ENCODE measurements around the gene MICA. TPM values are rescaled to one million over a fixed set of nuclear protein-coding genes. Genes with fewer than 3 reads are reported as not detected.
"Not testable (repeated sequence)": the region's sequence is repeated elsewhere in the genome, so short reads cannot be mapped to it uniquely, and the experiment has no call there.

Gene MICA
- total RNA-seq, 2 experiments from 2014 or later, result 9.9 to 15.3 TPM

GRCh38 chr6:31405996-31406395 is 2.6 kb downstream of the MICA start:
- H3K4me2 ChIP-seq (ENCODE audit: low read length), result no peak overlapping the region
- peaks cover 77% of the 10 kb centered on the region for H3K79me2 ChIP-seq (ENCODE audit: insufficient read depth, low read depth, low read length)
- ChIA-PET POLR2A (no interaction called here), CTCF (ENCODE audit: unreplicated experiment) (no interaction called here)
- H2AFZ ChIP-seq (ENCODE audit: low read length), result no peak overlapping the region
- peaks cover 16% of the 10 kb centered on the region for H3K36me3 ChIP-seq (ENCODE audit: insufficient read depth, low read length)
- TF ChIP-seq CTCF (conservative IDR thresholded peaks at IDR 0.05; ENCODE audit: low read length) (no peak), EZH2phosphoT487 (IDR thresholded peaks at IDR 0.05; ENCODE audit: borderline replicate concordance, low read depth, low read length) (no peak)
- H3K9me2 ChIP-seq (ENCODE audit: insufficient read depth, low read length), result no peaks in the 10 kb centered on the region
- no TSS peak for BruUV-seq (replicated peaks)
- H3K4me3 ChIP-seq (ENCODE audit: low read depth, low read length, poor library complexity, severe bottlenecking), result no peak overlapping the region
- intact Hi-C loops (cut with micrococcal nuclease; ENCODE audit: unreplicated experiment), result loop anchor here (10.0 kb wide), 1 partner anchor 179 kb away; the partner anchor contains the start of genes LST1 and LTB
- peaks cover 25% of the 10 kb centered on the region for H3K4me1 ChIP-seq (ENCODE audit: insufficient read depth, low read length, poor library complexity, severe bottlenecking)
- peaks cover 15% of the 10 kb centered on the region; the same call in 1 of the 2 replicates for H4K20me1 ChIP-seq (ENCODE audit: insufficient read depth, low read length)
- no peaks in the 10 kb centered on the region for H3K9me3 ChIP-seq (ENCODE audit: low read length)
- no peak for DNase-seq (ENCODE audit: low spot score)
- H3K27ac ChIP-seq (ENCODE audit: low read depth, low read length, poor library complexity, severe bottlenecking), result no peak overlapping the region

DNA sequence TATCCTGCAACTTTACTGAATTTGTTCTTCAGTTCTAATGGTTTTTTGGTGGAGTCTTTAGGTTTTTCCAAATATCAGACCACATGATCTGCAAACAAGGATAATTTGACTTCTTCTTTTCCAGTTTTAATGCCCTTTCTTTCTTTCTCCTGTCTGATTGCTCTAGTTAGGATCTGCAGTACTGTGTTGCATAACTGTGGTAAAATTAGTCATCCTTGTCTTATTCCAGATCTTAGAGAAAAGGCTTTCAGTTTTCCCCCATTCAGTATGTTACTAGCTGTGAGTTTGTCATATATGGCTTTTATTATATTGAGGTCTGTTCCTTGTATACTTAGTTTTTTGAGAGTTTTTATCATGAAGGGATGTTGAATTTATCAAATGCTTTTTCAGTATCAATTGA is 4.3 kb downstream of the MICA start:
- H3K79me2 ChIP-seq (ENCODE audit: insufficient read depth, low read depth, low read length), result peaks cover 60% of the 10 kb centered on the region
- H3K9me3 ChIP-seq (ENCODE audit: low read length), result no peaks in the 10 kb centered on the region
- H3K4me1 ChIP-seq (ENCODE audit: insufficient read depth, low read length, poor library complexity, severe bottlenecking), result peaks cover 8% of the 10 kb centered on the region
- no peak overlapping the region for H3K4me3 ChIP-seq (ENCODE audit: low read depth, low read length, poor library complexity, severe bottlenecking)
- peaks cover 9% of the 10 kb centered on the region; the same call in 1 of the 2 replicates for H4K20me1 ChIP-seq (ENCODE audit: insufficient read depth, low read length)
- ChIA-PET POLR2A (no interaction called here), CTCF (ENCODE audit: unreplicated experiment) (no interaction called here)
- peaks cover 33% of the 10 kb centered on the region for H3K36me3 ChIP-seq (ENCODE audit: insufficient read depth, low read length)
- no peak for TF ChIP-seq CTCF (conservative IDR thresholded peaks at IDR 0.05; ENCODE audit: low read length)
- no peak for TF ChIP-seq EZH2phosphoT487 (IDR thresholded peaks at IDR 0.05; ENCODE audit: borderline replicate concordance, low read depth, low read length)
- intact Hi-C loops (cut with micrococcal nuclease; ENCODE audit: unreplicated experiment), result loop anchor here (10.0 kb wide), 1 partner anchor 177 kb away; the partner anchor contains the start of genes LST1 and LTB
- no peak overlapping the region for H3K4me2 ChIP-seq (ENCODE audit: low read length)
- H2AFZ ChIP-seq (ENCODE audit: low read length), result no peak overlapping the region
- DNase-seq (ENCODE audit: low spot score), result no peak
- no peaks in the 10 kb centered on the region for H3K9me2 ChIP-seq (ENCODE audit: insufficient read depth, low read length)
- no peak overlapping the region for H3K27ac ChIP-seq (ENCODE audit: low read depth, low read length, poor library complexity, severe bottlenecking)
- no TSS peak for BruUV-seq (replicated peaks)

- no TSS peak for BruUV-seq (replicated peaks)
- peaks cover 23% of the 10 kb centered on the region for H3K79me2 ChIP-seq (ENCODE audit: insufficient read depth, low read depth, low read length)
- no peak overlapping the region for H3K4me3 ChIP-seq (ENCODE audit: low read depth, low read length, poor library complexity, severe bottlenecking)
- H3K36me3 ChIP-seq (ENCODE audit: insufficient read depth, low read length), result peaks cover 59% of the 10 kb centered on the region
- H3K27ac ChIP-seq (ENCODE audit: low read depth, low read length, poor library complexity, severe bottlenecking), result no peak overlapping the region
- no peaks in the 10 kb centered on the region for H4K20me1 ChIP-seq (ENCODE audit: insufficient read depth, low read length)
- no peak overlapping the region for H3K4me2 ChIP-seq (ENCODE audit: low read length)
- TF ChIP-seq EZH2phosphoT487 (IDR thresholded peaks at IDR 0.05; ENCODE audit: borderline replicate concordance, low read depth, low read length) (no peak), CTCF (conservative IDR thresholded peaks at IDR 0.05; ENCODE audit: low read length) (no peak)
- no peak overlapping the region for H2AFZ ChIP-seq (ENCODE audit: low read length)
- ChIA-PET POLR2A (interaction anchor here (0.5 kb wide), 1 partner anchor 71 kb away, joined by 3 read pairs; no protein-coding TSS in a partner anchor), CTCF (ENCODE audit: unreplicated experiment) (no interaction called here)
- intact Hi-C loops (cut with micrococcal nuclease; ENCODE audit: unreplicated experiment), result no loop called here
- no peak for DNase-seq (ENCODE audit: low spot score)
- no peaks in the 10 kb centered on the region for H3K4me1 ChIP-seq (ENCODE audit: insufficient read depth, low read length, poor library complexity, severe bottlenecking)
- no peaks in the 10 kb centered on the region; the same call in 1 of the 2 replicates for H3K9me3 ChIP-seq (ENCODE audit: low read length)
- no peaks in the 10 kb centered on the region for H3K9me2 ChIP-seq (ENCODE audit: insufficient read depth, low read length)
Observed at GRCh38 chr6:31412506-31412905, 9.1 kb downstream of the MICA start.

DNA sequence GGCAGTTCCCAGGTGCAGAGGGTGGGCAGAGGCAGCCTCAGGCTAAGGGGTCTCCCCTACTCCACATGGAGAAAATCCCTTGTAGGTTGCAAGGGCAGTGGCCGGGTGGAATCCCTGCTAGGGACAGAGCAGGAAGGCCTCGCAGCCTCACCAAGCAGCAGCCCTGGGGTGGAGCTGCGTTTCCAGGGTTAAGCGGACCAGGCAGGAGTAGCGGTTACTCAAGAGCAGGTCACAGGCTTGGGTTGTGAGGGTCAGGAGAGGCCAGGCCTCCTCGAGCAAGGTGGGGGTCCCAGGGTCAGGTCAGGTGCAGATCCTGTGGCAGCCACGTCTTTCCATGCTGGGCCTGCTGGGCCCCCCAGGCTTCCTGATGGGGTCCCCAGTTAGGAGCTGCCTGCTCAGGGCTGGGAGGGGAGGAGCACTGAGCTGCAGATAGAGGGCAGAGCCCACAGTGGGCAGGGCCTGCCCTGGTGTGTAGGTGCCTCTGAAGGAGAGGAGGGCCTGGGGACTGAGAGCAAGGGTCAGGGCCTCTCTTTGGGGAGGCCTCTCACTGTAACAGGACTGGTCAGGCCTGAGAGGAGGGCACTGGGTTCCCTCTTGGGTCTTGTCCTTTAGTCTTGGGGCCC is 10.9 kb downstream of the MICA start:
- H3K27ac ChIP-seq (ENCODE audit: low read depth, low read length, poor library complexity, severe bottlenecking); BruUV-seq (replicated peaks); H3K79me2 ChIP-seq (ENCODE audit: insufficient read depth, low read depth, low read length); H3K4me2 ChIP-seq (ENCODE audit: low read length); POLR2A ChIA-PET; H3K9me2 ChIP-seq (ENCODE audit: insufficient read depth, low read length); CTCF ChIA-PET (ENCODE audit: unreplicated experiment); intact Hi-C loops (cut with micrococcal nuclease; ENCODE audit: unreplicated experiment); H3K9me3 ChIP-seq (ENCODE audit: low read length); H2AFZ ChIP-seq (ENCODE audit: low read length); H4K20me1 ChIP-seq (ENCODE audit: insufficient read depth, low read length); H3K4me3 ChIP-seq (ENCODE audit: low read depth, low read length, poor library complexity, severe bottlenecking); DNase-seq (ENCODE audit: low spot score); H3K4me1 ChIP-seq (ENCODE audit: insufficient read depth, low read length, poor library complexity, severe bottlenecking): not testable (repeated sequence)
- peaks cover 57% of the 10 kb centered on the region for H3K36me3 ChIP-seq (ENCODE audit: insufficient read depth, low read length)
